BE2C (cell line): Measurements from ENCODE around the gene PROSER2.
"Not testable (repeated sequence)": the region's sequence is repeated elsewhere in the genome, so short reads cannot be mapped to it uniquely, and the experiment has no call there.

Experiments used
- DNase-seq: peaks from one replicate; pipeline ENCODE4 v3.0.0-alpha.2; 2020
- H3K27me3 ChIP-seq: fragments of 250-450 bp; sonication (Bioruptor Pico); 2 replicates; pipeline ENCODE4 v1.5.1; 2020; ENCODE audit warnings: mild to moderate bottlenecking
- H3K36me3 ChIP-seq: fragments of 250-450 bp; sonication (Bioruptor Pico); 2 replicates; pipeline ENCODE4 v1.5.1; 2020; ENCODE audit warnings: mild to moderate bottlenecking
- H3K4me1 ChIP-seq: fragments of 250-450 bp; sonication (Bioruptor Pico); 2 replicates; pipeline ENCODE4 v1.5.1; 2020
- H3K4me3 ChIP-seq: 2 replicates; pipeline ENCODE4 v1.5.1; 2011; ENCODE audit warnings: low read depth, low read length
- H3K9me3 ChIP-seq: fragments of 250-450 bp; sonication (Bioruptor Pico); 2 replicates; pipeline ENCODE4 v1.5.1; 2020
- CTCF ChIP-seq: IDR thresholded peaks from 2 replicates; pipeline ENCODE4 v1.5.1; 2012; ENCODE audit warnings: mild to moderate bottlenecking, low read depth, low read length

Gene PROSER2

GRCh38 chr10:11886138-11886474 lies 63.0 kb downstream of the PROSER2 start:
- DNase-seq = no peak
- Histone ChIP-seq H3K4me3 (no peak overlapping the region), H3K9me3 (no peaks in the 10 kb centered on the region), H3K36me3 (no peaks in the 10 kb centered on the region), H3K27me3 (no peaks in the 10 kb centered on the region), H3K4me1 (no peaks in the 10 kb centered on the region)
- TF ChIP-seq CTCF = no peak

- DNase-seq = no peak
- Histone ChIP-seq H3K36me3 (no peaks in the 10 kb centered on the region), H3K9me3 (no peaks in the 10 kb centered on the region), H3K27me3 (no peaks in the 10 kb centered on the region), H3K4me3 (no peak overlapping the region), H3K4me1 (no peaks in the 10 kb centered on the region)
- no peak for TF ChIP-seq CTCF
Measured at GRCh38 chr10:11886851-11887250, 63.7 kb downstream of the PROSER2 start.

GRCh38 chr10:11887381-11888227 lies 64.4 kb downstream of the PROSER2 start:
- no peaks in the 10 kb centered on the region for H3K4me1 ChIP-seq
- no peak overlapping the region for H3K4me3 ChIP-seq
- no peak for TF ChIP-seq CTCF
- H3K27me3 ChIP-seq = no peaks in the 10 kb centered on the region
- no peaks in the 10 kb centered on the region for H3K36me3 ChIP-seq
- DNase-seq = no peak
- H3K9me3 ChIP-seq = no peaks in the 10 kb centered on the region

GRCh38 chr10:11889263-11889662 lies 66.1 kb downstream of the PROSER2 start:
- H3K36me3 ChIP-seq = not testable (repeated sequence)

GRCh38 chr10:11891776-11892486 lies 68.8 kb downstream of the PROSER2 start:
- no peaks in the 10 kb centered on the region for H3K36me3 ChIP-seq
- H3K4me3 ChIP-seq = no peak overlapping the region
- H3K27me3 ChIP-seq = no peaks in the 10 kb centered on the region
- no peaks in the 10 kb centered on the region for H3K9me3 ChIP-seq
- DNase-seq = no peak
- no peak for TF ChIP-seq CTCF
- H3K4me1 ChIP-seq = no peaks in the 10 kb centered on the region

More at GRCh38 chr10:11889263-11889662, 66.1 kb downstream of the PROSER2 start:
- H3K9me3 ChIP-seq, H3K4me1 ChIP-seq, H3K27me3 ChIP-seq, DNase-seq, H3K4me3 ChIP-seq: not testable (repeated sequence)

GRCh38 chr10:11893749-11894278 lies 70.7 kb downstream of the PROSER2 start:
- TF ChIP-seq CTCF = no peak
- Histone ChIP-seq H3K4me1 (no peaks in the 10 kb centered on the region), H3K27me3 (no peaks in the 10 kb centered on the region), H3K9me3 (no peaks in the 10 kb centered on the region), H3K4me3 (no peak overlapping the region), H3K36me3 (no peaks in the 10 kb centered on the region)
- DNase-seq = no peak
